Measurements from ENCODE around the gene LRRFIP1. TPM values are rescaled to one million over a fixed set of nuclear protein-coding genes. Genes with fewer than 3 reads are reported as not detected.

Gene LRRFIP1
- total RNA-seq, 4 donors from 2014 or later = 142 to 213 (median 191) TPM

DNA sequence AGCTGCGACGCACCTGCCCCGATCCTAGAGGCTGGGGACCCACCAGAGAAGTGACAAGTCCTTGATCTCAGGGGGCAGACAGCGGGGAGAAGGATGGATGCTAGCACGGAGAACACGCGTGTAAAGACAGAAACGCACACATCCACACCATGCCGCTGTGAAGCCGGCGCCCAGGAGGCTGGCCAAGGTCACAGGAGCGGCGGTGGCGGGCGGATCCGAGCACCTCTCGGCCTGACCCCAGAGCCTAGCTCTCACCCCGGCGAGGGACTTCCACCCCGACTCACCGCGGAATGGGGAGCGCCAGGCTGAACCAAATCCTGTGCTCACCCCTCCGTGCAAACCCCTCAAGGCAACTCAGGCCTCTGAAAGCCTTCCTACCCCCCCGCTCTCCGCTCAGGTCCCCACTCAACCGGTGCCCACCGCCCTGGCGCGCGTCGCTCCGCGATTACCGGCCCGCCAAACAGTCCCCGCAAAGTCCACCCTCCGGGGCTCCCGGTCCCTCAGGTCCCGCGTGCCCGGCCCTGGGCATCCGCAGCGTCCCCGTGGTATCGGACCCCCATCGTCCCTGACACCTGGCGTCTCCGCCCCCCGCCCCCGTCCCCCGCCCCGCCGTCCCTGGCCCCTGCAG, 460 bp upstream of the LRRFIP1 start:
- peaks cover 34 to 61% (median 57%) of the 10 kb centered on the region in 4 donors for H3K4me1 ChIP-seq
- H3K36me3 ChIP-seq = peaks cover 0 to 4% (median 2%) of the 10 kb centered on the region in 4 donors
- H3K27ac ChIP-seq (replicated peaks in 1 of 4) = peak overlapping the region; percentile 89 to 92 (median 90)
- H3K27me3 ChIP-seq = no peaks in the 10 kb centered on the region
- TF ChIP-seq POLR2AphosphoS5 (IDR thresholded peaks at IDR 0.05) (no peak), POLR2A (IDR thresholded peaks at IDR 0.05; ENCODE audit: low read depth) (no peak), EP300 (IDR thresholded peaks at IDR 0.05) (no peak)
- TF ChIP-seq, protein P1, sequence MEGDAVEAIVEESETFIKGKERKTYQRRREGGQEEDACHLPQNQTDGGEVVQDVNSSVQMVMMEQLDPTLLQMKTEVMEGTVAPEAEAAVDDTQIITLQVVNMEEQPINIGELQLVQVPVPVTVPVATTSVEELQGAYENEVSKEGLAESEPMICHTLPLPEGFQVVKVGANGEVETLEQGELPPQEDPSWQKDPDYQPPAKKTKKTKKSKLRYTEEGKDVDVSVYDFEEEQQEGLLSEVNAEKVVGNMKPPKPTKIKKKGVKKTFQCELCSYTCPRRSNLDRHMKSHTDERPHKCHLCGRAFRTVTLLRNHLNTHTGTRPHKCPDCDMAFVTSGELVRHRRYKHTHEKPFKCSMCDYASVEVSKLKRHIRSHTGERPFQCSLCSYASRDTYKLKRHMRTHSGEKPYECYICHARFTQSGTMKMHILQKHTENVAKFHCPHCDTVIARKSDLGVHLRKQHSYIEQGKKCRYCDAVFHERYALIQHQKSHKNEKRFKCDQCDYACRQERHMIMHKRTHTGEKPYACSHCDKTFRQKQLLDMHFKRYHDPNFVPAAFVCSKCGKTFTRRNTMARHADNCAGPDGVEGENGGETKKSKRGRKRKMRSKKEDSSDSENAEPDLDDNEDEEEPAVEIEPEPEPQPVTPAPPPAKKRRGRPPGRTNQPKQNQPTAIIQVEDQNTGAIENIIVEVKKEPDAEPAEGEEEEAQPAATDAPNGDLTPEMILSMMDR (IDR thresholded peaks at IDR 0.05) = no peak
- intact Hi-C loops (cut with DNase I) = no loop called here
- DNase-seq (ENCODE audit: extremely low spot score) = no peak
- no peaks in the 10 kb centered on the region for H3K9me3 ChIP-seq
- WGBS = 36% methylated on average over 15 of the region's 54 CpGs
- H3K4me3 ChIP-seq = peak overlapping the region; percentile 83 to 95 (median 86)

DNA sequence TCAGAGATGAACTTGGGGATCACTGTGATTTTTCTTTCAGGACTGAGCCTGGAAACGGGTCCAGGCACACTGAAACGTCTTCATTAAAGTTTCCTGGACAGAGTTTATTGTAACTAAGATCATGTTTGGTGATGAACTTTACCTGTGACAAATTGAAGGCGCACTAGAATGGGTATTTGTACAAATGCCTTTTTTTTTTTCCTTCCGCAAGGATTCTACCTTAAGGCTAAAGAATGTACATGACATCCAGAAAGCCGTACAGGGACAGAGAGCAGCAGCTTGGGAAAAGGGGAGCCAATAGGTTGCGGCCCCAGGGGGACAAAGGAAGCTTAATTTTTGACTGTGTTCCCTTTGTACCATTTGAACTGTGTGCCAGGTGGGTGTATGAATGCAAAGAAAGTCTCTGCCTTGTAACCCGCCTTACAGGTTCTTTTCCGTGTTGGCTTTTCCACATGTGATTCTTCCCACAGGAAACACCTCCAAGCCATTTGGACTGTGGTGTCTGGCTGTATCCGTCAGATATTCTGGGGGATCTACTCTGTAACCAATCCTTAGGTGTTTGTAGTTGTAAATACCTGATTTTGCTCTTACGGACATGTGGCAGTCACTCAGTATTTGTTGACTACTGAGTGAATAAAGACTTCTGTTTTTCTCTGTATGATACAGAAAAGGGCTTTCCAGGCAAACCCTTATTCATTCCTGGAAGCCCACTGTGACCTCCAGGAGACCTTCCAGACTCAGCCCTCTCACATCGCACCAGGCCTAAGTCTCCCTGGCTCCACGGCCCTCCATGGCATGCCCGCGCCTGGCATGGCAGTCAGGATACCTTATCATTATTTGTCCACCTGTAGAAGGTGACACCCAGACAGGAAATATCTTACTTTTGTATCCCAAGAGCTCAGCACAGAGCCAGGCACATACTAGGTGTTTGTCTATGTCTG, 1.1 kb downstream of the LRRFIP1 start:
- Histone ChIP-seq H3K9me3 (no peaks in the 10 kb centered on the region), H3K4me1 (peaks cover 49 to 77% (median 73%) of the 10 kb centered on the region in 4 donors), H3K4me3 (peak overlapping the region; percentile 83 to 95 (median 86)), H3K27ac (replicated peaks in 1 of 4) (peak overlapping the region; percentile 89 to 92 (median 90)), H3K36me3 (peaks cover 0 to 9% (median 2%) of the 10 kb centered on the region in 4 donors), H3K27me3 (no peaks in the 10 kb centered on the region)
- WGBS = 45% methylated on average over 14 of the region's 14 CpGs
- TF ChIP-seq, protein P1 (IDR thresholded peaks at IDR 0.05) = no peak
- TF ChIP-seq POLR2AphosphoS5 (IDR thresholded peaks at IDR 0.05) (no peak), POLR2A (IDR thresholded peaks at IDR 0.05; ENCODE audit: low read depth) (no peak), EP300 (IDR thresholded peaks at IDR 0.05) (no peak)
- intact Hi-C loops (cut with DNase I) = no loop called here
- no peak for DNase-seq (ENCODE audit: extremely low spot score)

DNA sequence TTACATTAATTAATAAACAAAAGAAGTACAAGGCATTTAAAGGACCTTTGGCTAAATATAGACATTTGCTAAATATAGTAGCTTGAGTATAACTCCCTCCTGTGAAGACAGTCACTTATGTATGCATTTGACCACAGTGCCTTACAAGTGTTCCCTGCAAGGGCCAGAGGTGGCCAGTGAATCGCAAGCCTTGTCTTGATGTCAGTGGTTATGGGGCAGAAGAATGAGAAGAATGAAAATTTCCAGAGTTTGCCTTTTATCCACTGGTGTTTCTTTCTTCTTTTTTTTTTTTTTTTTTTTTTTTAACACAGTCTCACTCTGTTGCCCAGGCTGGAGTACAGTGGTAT, 1.8 kb downstream of the LRRFIP1 start:
- intact Hi-C loops (cut with DNase I) = no loop called here
- H3K27ac ChIP-seq (replicated peaks in 1 of 4) = peak overlapping the region in 2 of 4 donors; percentile 89
- WGBS = 50% methylated on average over 1 of the region's 1 CpG
- peak overlapping the region in 3 of 4 donors; percentile 83 to 95 (median 89) for H3K4me3 ChIP-seq
- H3K36me3 ChIP-seq = peaks cover 0 to 9% (median 2%) of the 10 kb centered on the region in 4 donors
- peaks cover 53 to 80% (median 77%) of the 10 kb centered on the region in 4 donors for H3K4me1 ChIP-seq
- no peaks in the 10 kb centered on the region for H3K27me3 ChIP-seq
- no peak for DNase-seq (ENCODE audit: extremely low spot score)
- no peaks in the 10 kb centered on the region for H3K9me3 ChIP-seq
- TF ChIP-seq POLR2AphosphoS5 (IDR thresholded peaks at IDR 0.05) (peak in 1 of 2 donors; percentile 3), POLR2A (IDR thresholded peaks at IDR 0.05; ENCODE audit: low read depth) (no peak), EP300 (IDR thresholded peaks at IDR 0.05) (no peak)
- TF ChIP-seq, protein P1 (IDR thresholded peaks at IDR 0.05) = no peak

DNA sequence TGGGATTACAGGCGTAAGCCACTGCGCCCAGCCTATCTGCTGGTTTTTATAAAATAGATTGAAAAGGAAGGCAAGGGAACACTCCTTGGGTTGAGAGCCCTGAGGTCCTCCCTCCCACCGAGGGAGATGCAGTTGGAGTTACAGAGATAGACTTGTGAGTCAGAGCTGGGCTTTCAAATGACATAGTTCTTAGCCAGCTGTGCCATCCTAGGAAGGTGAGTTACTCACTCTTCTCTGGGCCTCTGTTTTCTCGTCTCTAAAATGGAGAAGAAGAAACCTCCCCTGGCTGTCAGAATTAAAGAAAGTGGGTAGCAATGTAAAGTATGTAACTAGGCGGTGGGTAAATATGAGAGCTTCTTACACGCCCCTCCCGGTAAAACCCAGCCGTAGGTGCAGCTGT, 2.4 kb downstream of the LRRFIP1 start:
- intact Hi-C loops (cut with DNase I) = loop anchor here (10.0 kb wide), 1 partner anchor 115 kb away; no protein-coding TSS in a partner anchor
- Histone ChIP-seq H3K36me3 (peaks cover 0 to 9% (median 2%) of the 10 kb centered on the region in 4 donors), H3K27ac (replicated peaks in 1 of 4) (no peak overlapping the region), H3K4me1 (peaks cover 53 to 81% (median 77%) of the 10 kb centered on the region in 4 donors), H3K9me3 (no peaks in the 10 kb centered on the region), H3K27me3 (no peaks in the 10 kb centered on the region), H3K4me3 (no peak overlapping the region)
- no peak for TF ChIP-seq POLR2AphosphoS5 (IDR thresholded peaks at IDR 0.05)
- TF ChIP-seq, protein P1 (IDR thresholded peaks at IDR 0.05) = no peak
- TF ChIP-seq EP300 (IDR thresholded peaks at IDR 0.05) = no peak
- TF ChIP-seq POLR2A (IDR thresholded peaks at IDR 0.05; ENCODE audit: low read depth) = no peak
- WGBS = 65% methylated on average over 8 of the region's 8 CpGs
- DNase-seq (ENCODE audit: extremely low spot score) = no peak

All from esophagus muscularis mucosa (tissue), 4 donors.